NCI-H2196 (cell line): ENCODE data around the gene P4HA1.
"Not testable (repeated sequence)": the region's sequence is repeated elsewhere in the genome, so short reads cannot be mapped to it uniquely, and the experiment has no call there.

Experiments used
- DNase-seq: peaks from one replicate; lab custom pipeline; 2025; ENCODE audit not compliant: unreplicated experiment; lab: John Stamatoyannopoulos, UW

Gene P4HA1

GRCh38 chr10:73096449-73097304, at the start of gene P4HA1:
Gene P4HA1, minus strand, starts transcription at chr10:73096866. Its CDS starts 21,983 bp downstream, at chr10:73074883.
- DNase-seq, result peak; percentile 85

GRCh38 chr10:73141603-73142002, 44.9 kb upstream of the P4HA1 start:
- DNase-seq, result no peak

GRCh38 chr10:73139251-73139650, 42.6 kb upstream of the P4HA1 start:
- no peak for DNase-seq

GRCh38 chr10:73136627-73137026, 40.0 kb upstream of the P4HA1 start:
- no peak for DNase-seq

- no peak for DNase-seq
These were observed 38.1 kb upstream of the P4HA1 start for GRCh38 chr10:73134727-73135126.

- no peak for DNase-seq
These were observed 35.4 kb upstream of the P4HA1 start for GRCh38 chr10:73131913-73132686.

GRCh38 chr10:73131301-73131700, 34.6 kb upstream of the P4HA1 start:
- DNase-seq, result no peak

GRCh38 chr10:73126343-73126742, 29.7 kb upstream of the P4HA1 start:
- DNase-seq, result no peak

GRCh38 chr10:73119952-73120351, 23.3 kb upstream of the P4HA1 start:
- no peak for DNase-seq

- no peak for DNase-seq
These were observed 22.8 kb upstream of the P4HA1 start for GRCh38 chr10:73119457-73119856.

- DNase-seq, result no peak
These were observed 21.5 kb upstream of the P4HA1 start for GRCh38 chr10:73117976-73118743.

- DNase-seq, result no peak
These were observed 19.4 kb upstream of the P4HA1 start for GRCh38 chr10:73116017-73116416.

GRCh38 chr10:73113551-73113950, 16.9 kb upstream of the P4HA1 start:
- no peak for DNase-seq

- not testable (repeated sequence) for DNase-seq
These were observed 15.4 kb upstream of the P4HA1 start for GRCh38 chr10:73112032-73112431.

- no peak for DNase-seq
These were observed 13.7 kb upstream of the P4HA1 start, which contains the start of gene NUDT13 for GRCh38 chr10:73110345-73110849. Gene NUDT13, plus strand, starts transcription at chr10:73110455. Its CDS starts 3,911 bp downstream, at chr10:73114366.

GRCh38 chr10:73109248-73109652, 12.6 kb upstream of the P4HA1 start:
- DNase-seq, result not testable (repeated sequence)

- no peak for DNase-seq
These were observed 9.6 kb upstream of the P4HA1 start for GRCh38 chr10:73106301-73106700.

GRCh38 chr10:73099141-73099540, 2.5 kb upstream of the P4HA1 start:
- DNase-seq, result no peak

GRCh38 chr10:73097305-73097670, 622 bp upstream of the P4HA1 start:
- DNase-seq, result no peak

GRCh38 chr10:73096041-73096448, 621 bp downstream of the P4HA1 start:
- no peak for DNase-seq

- peak; percentile 1 for DNase-seq
These were observed 1.1 kb downstream of the P4HA1 start for GRCh38 chr10:73095481-73096021.
